Stomach (tissue), 4 donors: ENCODE results near the gene AADACL2.

Experiments used
- POLR2A ChIP-seq, 4 donors: fragments of 450-650 bp; IDR thresholded peaks; one replicate each; pipeline ENCODE4 v1.6.1; 2016; ENCODE audit warnings: antibody characterized with exemption in 4 of 4, control low read depth in 2 of 4, mild to moderate bottlenecking in 1 of 4, moderate library complexity in 1 of 4
- POLR2AphosphoS5 ChIP-seq, 3 donors: sonication (generic); formaldehyde crosslinking; IDR thresholded peaks; one replicate each; pipeline ENCODE4 v1.6.1; 2016; ENCODE audit warnings: antibody characterized with exemption in 3 of 3
- TF ChIP-seq, protein P1 (sequence below), 7 experiments: fragments of 450-650 bp in 4 of 7; fragments of 200-600 bp in 3 of 7; sonication (generic) in 3 of 7; IDR thresholded peaks; one replicate each; pipeline ENCODE4 v1.5.1; 2016 to 2019; ENCODE audit warnings: antibody characterized with exemption in 7 of 7, control low read depth in 2 of 7, mild to moderate bottlenecking in 1 of 7

DNA sequence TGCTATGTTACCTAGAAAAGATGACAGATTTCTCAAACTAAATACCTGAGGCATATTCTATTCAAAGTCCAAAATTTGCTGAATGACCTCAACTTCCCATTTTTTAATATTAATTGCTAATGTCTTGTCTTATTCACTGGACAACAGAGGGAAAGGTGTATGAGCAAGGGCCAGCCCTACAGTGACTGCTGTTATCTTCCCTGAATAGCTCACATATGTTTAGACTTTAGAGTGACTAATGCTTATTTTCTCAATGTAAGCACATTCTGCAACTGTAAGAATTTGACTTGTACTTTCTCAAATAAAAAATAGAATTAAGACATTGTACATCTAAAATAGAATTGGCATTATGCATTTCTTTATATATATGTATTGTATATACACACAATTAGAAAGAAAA lies 26.5 kb upstream of the AADACL2 start:
- TF ChIP-seq POLR2AphosphoS5 (IDR thresholded peaks at IDR 0.05): no peak
- TF ChIP-seq POLR2A (IDR thresholded peaks at IDR 0.05): no peak
- TF ChIP-seq, protein P1, sequence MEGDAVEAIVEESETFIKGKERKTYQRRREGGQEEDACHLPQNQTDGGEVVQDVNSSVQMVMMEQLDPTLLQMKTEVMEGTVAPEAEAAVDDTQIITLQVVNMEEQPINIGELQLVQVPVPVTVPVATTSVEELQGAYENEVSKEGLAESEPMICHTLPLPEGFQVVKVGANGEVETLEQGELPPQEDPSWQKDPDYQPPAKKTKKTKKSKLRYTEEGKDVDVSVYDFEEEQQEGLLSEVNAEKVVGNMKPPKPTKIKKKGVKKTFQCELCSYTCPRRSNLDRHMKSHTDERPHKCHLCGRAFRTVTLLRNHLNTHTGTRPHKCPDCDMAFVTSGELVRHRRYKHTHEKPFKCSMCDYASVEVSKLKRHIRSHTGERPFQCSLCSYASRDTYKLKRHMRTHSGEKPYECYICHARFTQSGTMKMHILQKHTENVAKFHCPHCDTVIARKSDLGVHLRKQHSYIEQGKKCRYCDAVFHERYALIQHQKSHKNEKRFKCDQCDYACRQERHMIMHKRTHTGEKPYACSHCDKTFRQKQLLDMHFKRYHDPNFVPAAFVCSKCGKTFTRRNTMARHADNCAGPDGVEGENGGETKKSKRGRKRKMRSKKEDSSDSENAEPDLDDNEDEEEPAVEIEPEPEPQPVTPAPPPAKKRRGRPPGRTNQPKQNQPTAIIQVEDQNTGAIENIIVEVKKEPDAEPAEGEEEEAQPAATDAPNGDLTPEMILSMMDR (IDR thresholded peaks at IDR 0.05): no peak
